Ureter (tissue), 1 donor: ENCODE results near the gene SLC9A3. TPM values are rescaled to one million over a fixed set of nuclear protein-coding genes. Genes with fewer than 3 reads are reported as not detected.

Experiments
- DNase-seq: peaks from one replicate; pipeline ENCODE4 v3.0.0-alpha.2; 2020; ENCODE audit warnings: low spot score
- total RNA-seq: library from RNA; stranded (reverse); gene quantifications from one replicate; pipeline ENCODE4 v1.2.4, GENCODE V29; 2023
- donor health status: DM: yes; HTN: yes; CAD: no.

Gene SLC9A3
- total RNA-seq, 1 donor from 2014 or later, result 1.1 TPM

DNA sequence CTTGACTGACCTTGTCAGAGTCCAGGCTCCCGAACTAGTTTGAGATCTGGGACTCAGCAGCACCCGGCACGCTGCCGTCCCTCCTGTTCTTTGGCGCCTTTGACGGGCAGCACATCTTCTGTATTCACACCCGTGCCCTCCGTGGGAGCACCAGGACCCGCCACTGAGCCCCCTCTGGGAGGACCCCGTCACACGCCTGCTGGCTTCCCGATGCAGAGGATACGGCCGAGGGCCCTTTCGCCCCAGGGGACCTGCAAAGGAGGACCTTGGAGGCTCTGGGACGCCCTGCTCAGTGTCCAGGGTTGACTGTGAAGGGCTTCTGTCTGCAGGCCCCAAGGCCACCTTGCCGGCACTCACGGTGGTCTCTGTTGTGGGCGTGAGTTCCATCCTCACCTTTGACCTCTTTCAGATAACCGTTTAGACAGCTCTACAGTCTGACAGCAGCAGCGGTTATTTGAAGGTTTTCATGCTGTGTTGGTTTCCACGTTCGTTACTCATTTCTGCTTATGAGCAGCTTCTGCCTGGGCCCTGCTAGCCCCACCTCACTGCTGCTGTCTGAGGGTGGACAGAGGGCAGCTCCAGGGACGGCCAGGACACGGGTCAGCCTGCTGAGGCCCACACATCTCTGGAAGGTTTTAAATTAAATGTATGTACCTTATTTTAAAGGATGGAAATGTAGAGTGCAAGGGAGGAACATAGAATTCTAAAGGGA is 93.9 kb downstream of the SLC9A3 start:
- no peak for DNase-seq

DNA sequence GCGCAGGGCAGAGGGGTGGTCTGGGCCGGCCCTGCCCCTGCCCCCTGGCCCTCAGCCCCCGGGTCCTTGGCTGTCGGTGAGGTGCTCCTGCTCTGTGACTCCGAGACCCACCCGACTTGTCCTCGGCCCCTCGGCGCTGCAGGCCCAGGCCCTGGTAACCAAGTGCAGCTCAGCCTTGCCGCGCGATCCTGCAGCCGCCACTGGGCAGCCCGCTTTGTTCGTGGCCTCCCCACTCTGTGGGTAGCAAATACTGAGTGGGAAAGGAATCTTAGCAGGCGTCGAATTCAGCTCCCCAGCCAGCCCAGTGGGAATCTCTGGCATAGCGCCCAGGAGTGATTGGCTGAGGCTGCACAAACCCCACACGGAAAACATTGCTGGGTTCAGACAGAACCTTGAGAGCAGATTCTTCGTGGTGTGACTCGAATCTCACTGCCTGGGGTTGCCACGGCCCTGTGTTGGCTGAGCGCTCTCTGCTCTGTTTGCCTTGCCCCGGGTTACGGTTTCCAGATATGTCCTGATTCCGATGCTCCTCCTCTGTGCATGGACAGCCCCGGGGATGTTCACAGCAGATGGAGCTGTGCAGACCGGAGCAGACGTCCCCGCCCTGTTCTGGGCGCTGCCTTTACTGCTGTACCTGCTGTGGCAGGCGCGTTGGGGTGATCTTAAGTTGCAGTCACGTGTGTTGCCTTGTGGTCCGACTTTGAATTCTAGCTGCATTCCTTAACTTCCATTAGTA is 94.6 kb downstream of the SLC9A3 start:
- DNase-seq, result no peak

DNA sequence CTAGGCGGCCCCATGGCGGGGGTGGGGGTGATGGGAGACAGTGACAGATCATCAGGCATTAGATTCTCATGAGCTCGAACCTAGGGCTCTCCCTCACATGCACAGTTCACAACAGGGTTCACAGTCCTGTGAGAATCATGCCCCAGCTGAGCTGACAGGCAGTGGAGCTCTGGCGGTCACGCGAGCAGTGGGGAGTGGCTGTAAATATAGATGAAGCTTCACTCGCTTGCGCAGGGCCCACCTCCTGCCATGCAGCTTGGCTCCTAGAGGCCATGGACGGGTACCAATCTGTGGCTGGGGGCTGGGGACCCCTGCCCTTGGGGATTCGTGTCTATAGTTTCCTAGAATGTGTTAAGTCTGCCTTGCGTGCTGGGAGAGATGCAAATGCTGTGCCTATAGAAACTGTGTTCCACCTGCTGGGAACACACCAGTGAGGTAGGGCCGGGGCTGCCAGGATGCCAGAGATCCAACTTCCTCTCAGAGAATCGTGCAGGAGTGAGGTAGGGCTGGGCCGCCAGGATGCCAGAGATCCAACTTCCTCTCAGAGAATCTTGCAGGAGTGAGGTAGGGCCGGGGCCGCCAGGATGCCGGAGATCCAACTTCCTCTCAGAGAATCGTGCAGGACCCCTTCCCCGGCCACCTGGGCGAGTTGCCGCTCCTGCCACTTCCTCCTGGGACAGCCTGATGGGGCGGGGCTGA is 95.3 kb downstream of the SLC9A3 start:
- DNase-seq, result no peak

DNA sequence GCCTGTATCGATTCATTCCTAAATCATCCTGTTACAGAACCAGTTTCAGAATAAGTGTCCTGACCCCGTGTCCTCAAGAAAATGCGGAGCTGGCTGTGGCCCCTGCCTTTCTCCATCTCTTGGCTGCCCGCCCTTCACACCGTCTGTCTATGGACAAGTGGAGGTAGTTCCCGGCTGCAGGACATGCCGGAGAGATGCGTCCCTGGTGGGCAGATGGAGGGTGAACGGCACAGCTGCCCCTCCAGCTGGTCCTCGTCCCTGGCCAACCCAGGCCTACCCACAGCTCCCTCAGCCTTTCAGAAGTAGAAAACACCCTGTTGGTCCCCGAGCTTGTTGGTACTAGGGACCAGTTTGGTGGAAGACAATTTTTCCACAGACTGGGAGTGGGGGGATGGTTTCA is 96.0 kb downstream of the SLC9A3 start:
- no peak for DNase-seq

DNA sequence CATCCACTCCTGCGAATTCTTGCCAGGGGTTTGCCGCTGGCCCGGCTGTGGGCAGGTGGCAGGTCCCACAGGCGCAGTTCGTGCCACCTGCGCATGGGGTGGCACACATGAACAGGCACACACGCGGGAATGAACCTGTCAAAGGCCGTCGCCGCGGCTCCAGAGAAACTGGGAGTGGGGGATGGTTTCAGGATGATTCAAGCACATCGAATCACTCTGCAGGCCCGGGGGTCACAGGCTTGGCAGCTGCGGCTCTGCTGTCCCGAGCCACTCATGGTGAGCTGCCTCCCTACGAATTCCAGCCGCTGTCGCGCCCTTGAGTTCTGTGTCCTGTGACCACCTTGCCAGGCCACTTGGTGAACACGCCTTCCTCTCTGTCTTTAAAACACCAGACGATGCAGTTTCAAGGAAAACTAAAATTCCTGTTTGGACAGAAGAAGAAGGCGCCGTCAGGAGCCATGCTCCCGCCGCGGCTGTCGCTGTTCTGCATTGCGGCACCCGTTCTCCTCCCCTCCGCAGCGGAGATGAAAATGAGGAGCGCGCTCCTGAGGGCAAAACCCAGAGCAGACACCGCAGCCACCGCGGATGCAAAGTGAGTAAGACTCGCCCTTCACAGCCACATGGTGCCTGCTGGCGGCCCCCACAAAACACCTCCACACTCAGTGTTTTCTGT is 96.7 kb downstream of the SLC9A3 start:
- DNase-seq, result no peak

DNA sequence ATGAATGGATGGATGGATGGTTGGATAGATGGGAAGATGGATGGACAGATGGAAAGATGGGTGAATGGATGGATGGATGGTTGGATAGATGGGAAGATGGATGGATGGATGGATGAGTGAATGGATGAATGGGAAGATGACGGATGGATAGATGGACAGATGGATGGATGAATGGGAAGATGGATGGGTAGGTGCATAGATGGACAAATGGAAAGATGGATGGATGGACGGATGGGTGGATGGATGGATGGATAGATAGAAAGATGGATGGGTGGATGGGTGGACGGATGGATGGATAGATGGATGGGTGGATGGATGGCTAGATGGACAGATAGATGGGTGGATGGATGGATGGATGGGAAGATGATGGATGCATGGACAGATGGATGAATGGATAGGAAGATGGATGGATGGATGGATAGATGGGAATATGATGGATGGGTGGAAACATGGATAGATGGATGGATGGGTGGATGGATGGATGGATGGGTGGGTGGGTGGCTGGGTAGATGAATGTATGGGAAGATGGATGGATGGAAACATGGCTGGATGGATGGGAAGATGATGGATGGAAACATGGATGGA is 97.8 kb downstream of the SLC9A3 start:
- no peak for DNase-seq

DNA sequence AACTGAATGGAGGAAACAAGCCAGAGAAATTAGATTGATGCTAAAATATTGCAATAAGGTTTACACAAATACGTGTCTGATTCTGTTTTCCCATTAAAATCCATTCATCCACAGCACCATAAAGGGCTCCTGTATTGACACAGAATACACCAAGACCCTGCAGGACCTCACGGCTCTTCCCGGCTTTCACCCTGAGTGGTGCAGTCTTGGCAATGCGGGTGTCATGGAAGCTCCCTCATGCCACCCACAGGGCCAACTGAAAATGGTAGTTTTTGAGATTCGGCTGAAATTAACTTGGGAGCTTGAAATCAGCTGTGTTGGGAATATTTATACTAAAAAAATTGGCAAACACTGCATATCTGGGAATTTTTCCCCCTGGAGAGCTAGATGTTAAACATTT is 98.5 kb downstream of the SLC9A3 start:
- DNase-seq, result no peak

DNA sequence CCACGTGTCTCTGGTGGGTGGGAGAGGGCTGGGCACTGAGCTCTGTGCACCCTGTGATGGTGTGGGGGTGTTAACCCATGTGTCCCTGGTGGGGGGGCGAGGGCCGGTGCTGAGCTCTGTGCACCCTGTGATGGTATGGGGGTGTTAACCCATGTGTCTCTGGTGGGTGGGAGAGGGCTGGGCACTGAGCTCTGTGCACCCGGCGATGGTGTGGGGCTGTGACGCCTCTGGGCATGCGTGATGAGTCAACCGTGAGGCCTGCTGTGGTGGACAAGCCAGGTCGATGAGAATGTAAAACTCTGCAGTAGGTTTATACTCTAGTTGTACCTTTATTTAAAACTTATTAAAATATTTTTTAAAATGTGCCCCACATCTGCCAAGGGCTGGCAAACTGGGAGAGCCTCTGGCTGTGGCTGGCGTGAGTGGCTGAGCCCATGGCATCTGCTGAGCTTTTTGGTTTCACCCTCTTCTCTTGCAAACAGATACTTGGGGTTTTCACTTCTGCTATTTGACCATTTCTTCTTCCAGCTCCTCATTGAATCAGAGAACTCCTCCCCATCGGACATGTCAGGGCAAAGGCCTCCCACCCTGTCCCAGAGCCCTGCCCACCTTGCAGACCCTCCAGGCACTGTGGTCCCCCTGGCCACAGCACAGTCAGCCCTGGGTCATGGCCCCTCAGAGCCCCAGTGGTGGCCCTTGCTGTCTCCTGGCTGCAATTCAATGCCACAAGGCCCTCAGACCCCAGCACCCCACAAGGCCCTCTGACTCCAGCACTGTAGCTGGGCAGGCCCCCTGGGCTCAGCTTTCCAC is 99.7 kb downstream of the SLC9A3 start:
- DNase-seq, result no peak

DNA sequence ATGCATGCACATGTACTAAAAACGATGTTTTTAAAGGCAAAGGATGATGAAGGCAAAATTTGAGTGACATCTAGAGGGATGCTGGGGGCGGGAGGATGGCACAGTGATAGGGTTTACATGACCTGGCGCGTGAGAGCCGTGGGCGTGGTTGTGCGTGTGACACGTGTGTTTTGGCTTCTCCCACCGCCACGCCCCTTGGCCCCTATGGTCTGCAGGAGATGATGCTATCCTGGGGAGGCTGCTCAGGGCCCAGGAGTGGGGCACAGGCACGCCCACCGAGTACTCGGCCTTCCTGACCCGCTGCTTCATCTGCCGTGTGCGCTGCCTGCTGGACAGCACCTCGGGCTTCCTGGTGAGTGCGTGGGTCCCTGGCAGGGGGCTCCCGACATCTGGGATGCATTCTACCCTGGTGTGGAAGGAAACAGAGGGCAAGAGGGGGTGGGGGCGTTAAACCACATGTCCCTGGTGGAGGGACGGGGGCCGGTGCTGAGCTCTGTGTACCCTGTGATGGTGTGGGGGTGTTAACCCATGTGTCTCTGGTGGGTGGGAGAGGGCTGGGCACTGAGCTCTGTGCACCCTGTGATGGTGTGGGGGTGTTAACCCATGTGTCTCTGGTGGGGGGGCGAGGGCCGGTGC is 100.5 kb downstream of the SLC9A3 start:
- DNase-seq, result no peak

DNA sequence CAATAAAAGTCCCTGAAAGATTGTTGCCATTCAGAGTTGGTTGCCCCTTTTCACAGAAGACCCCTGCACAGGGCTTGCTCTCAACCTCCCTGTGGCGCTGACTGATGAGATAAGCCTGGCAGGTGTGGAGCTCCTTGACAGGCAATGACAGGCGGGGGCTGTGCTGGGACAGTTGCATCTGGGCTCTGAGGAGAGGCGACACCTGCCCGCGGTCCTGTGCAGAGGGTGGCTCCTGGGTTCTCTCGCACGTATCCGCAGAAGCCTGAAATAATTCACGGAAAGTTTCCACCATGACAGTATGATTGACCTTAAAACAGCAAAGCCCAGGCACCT is 101.0 kb downstream of the SLC9A3 start:
- DNase-seq, result no peak

DNA sequence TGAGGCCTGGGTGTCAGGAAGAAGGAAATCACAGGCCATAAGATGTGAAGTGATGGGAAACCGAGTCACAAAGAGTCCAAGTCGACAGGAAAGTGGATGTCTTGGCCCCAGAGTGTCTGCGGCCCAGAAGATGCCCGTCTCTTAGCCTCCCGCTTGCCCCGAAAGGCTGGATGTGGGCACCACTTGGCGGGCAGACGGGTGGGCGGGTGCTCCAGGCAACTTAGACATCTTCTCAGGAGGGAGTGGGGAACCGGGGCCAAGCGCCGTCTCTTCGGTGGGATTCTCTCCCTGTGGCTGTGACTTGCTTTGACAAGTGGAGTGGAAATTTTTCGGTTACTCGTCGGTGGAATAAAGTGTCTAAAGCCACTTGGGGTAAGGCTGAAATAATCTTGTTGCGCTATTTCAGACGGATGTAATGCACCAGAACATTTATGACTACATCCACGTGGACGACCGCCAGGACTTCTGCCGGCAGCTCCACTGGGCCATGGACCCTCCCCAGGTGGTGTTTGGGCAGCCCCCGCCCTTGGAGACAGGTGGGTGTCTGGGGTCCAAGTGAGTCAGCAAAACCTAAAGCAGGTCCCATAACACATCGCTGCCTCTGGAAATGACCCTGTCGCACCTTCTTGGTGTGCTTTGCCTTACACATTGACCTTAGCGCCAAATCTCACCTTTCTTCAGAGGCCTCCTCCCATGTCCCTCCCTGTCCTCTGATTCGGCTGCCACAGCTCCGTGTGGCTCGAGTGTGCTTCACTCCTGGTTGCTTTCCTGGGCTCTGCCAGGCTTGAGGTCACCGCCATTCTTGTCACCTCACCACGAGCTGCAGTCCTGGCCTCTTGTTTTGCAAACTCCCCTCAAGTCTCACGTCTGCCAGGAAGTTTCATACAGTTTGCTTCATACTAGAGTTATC is 101.7 kb downstream of the SLC9A3 start:
- no peak for DNase-seq

DNA sequence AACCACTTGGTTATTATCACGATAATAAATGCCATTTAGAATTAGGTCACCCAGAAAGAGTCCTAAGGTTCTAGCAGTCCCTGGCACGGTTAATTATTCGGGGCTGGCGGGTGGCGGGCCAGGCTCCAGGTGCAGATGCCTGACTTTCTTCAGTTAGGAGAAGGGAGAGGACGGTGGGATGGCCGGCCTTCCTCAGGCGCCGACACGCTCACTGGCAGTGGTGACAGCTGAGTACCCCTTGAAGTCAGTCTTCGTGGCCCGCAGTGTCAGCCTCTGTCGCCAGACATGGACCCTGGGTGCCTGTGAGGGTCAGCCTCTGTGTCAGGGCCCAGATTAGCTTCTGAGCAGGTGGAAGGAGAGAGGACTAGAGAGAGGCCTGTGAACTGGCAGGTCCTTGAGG is 102.3 kb downstream of the SLC9A3 start:
- DNase-seq, result no peak

DNA sequence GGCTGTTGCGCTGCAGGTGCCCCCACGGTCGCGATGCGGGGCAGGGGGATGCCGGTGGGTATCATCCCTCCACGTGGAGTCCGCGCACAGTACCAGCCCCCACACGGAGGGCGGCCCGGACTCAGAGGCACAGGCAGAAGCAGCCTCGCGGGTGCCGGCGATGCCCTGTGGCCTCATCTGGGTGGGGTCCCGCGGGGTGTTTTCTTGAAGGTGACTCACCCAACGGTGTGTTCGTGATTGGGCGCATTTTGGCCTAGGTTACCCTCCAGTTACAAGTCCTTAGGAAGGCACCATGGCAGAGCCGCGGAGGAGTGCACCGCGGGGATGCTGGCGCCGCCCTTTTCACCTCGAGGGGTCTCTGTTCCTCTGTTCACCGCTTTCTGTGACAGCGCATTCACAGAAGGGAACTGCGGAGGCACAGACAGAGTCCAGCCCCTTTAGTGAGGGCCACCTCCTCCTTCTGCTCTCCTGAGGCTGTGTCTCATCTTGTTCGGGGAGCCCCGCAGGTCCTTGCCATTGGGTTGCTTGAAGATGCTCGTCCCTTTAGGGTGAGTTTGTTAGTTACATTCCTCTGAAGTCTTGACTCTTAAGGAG is 102.9 kb downstream of the SLC9A3 start:
- no peak for DNase-seq

DNA sequence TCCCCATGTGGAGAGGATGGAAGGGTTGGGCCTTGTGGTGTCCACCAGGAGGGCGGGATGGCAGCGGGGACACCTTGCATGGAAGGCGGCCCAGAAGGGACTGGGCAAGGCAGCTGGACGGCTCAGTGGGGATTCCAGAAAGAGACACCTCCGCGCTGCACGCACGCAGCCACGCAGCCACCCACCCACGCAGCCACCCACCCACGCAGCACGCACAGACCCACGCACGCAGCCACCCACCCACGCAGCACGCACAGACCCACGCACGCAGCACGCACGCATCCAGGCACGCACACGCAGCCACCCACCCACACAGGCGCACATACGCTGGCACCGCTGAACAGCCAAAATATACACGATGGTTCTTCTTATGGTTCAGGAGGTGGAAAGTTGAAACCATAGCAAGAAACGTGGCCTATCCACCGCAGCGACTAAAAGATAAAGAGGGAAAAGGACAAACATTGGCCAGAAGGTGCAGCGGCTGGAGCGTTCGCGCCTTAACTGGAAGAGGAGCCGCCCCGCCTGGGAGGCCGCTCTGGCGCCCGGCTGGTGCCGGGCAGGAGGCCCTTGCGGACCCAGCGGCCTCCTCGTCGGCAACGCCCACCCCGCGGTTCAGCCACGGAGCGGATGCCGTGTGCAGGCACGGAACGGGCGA is 103.5 kb downstream of the SLC9A3 start:
- no peak for DNase-seq
